ENCODE data around the gene BLOC1S5. TPM values are rescaled to one million over a fixed set of nuclear protein-coding genes. Genes with fewer than 3 reads are reported as not detected.

BLOC1S5 gene
- total RNA-seq, 1 experiment from 2014 or later: 9.1 TPM

DNA sequence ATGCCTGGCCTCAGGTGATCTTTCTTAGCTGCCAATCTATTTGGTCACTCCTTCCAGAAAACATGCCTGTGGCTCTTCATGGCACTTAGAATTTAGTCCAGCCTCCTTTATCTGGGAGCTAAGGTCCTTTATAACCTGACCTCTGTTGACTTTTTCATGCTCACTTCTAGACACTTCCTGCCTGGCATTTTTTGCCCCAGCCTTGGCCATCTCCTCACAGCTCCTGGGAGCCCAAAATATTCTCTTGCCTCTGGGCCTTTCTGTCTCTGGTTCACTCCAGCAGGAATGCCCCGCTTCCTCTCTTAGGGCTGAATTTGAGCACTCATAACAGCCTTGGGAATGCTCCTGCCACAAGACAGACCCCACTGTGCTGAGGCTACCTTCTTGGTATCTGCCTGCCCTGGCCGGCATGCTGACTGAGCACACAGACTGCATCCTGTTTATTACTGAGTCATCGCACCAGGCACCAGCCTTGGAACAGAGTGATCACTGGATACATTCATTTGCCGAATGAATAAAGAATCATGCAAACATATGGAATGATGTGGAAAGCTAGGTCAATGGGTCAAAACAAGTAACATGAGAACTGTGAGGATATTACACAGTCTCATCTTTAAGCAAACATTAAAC is 44.0 kb upstream of the BLOC1S5 start:
- Histone ChIP-seq H2AFZ (ENCODE audit: low read length) (peak overlapping the region; percentile 24; the same call in 1 of the 2 replicates), H3K9me3 (ENCODE audit: low read length) (no peaks in the 10 kb centered on the region), H3K4me2 (ENCODE audit: low read length) (peak overlapping the region; percentile 70), H3F3A (ENCODE audit: low read length, unreplicated experiment) (no peaks in the 10 kb centered on the region), H3K9me2 (replicated peaks; ENCODE audit: low read length) (no peaks in the 10 kb centered on the region), H4K20me1 (ENCODE audit: low read length) (no peaks in the 10 kb centered on the region), H3K4me3 (ENCODE audit: low read length) (no peak overlapping the region), H3K79me2 (ENCODE audit: low read length) (no peaks in the 10 kb centered on the region), H3K9ac (ENCODE audit: low read length) (peak overlapping the region; percentile 50), H3K27me3 (ENCODE audit: low read length) (no peaks in the 10 kb centered on the region), H3K4me1 (ENCODE audit: insufficient read depth, low read length) (peaks cover 20% of the 10 kb centered on the region), H3K36me3 (ENCODE audit: low read depth, low read length) (no peaks in the 10 kb centered on the region), H3K27ac (ENCODE audit: low read length) (peak overlapping the region; percentile 94)
- ATAC-seq: peak; percentile 99
- CTCF ChIA-PET: no interaction called here
- BruUV-seq (replicated peaks): no TSS peak
- peak; percentile 94 for DNase-seq
- POLR2A ChIA-PET (ENCODE audit: unreplicated experiment): no interaction called here
- TF ChIP-seq, protein P1, sequence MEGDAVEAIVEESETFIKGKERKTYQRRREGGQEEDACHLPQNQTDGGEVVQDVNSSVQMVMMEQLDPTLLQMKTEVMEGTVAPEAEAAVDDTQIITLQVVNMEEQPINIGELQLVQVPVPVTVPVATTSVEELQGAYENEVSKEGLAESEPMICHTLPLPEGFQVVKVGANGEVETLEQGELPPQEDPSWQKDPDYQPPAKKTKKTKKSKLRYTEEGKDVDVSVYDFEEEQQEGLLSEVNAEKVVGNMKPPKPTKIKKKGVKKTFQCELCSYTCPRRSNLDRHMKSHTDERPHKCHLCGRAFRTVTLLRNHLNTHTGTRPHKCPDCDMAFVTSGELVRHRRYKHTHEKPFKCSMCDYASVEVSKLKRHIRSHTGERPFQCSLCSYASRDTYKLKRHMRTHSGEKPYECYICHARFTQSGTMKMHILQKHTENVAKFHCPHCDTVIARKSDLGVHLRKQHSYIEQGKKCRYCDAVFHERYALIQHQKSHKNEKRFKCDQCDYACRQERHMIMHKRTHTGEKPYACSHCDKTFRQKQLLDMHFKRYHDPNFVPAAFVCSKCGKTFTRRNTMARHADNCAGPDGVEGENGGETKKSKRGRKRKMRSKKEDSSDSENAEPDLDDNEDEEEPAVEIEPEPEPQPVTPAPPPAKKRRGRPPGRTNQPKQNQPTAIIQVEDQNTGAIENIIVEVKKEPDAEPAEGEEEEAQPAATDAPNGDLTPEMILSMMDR (conservative IDR thresholded peaks at IDR 0.05; ENCODE audit: low read depth, low read length): no peak
- TF ChIP-seq EZH2phosphoT487 (IDR thresholded peaks at IDR 0.05; ENCODE audit: borderline replicate concordance, low read length) (no peak), EZH2 (IDR thresholded peaks at IDR 0.05; ENCODE audit: low read length, unreplicated experiment) (no peak)
- intact Hi-C loops (cut with micrococcal nuclease): loop anchor here (2.0 kb wide), 1 partner anchor 25 kb away; no protein-coding TSS in a partner anchor

DNA sequence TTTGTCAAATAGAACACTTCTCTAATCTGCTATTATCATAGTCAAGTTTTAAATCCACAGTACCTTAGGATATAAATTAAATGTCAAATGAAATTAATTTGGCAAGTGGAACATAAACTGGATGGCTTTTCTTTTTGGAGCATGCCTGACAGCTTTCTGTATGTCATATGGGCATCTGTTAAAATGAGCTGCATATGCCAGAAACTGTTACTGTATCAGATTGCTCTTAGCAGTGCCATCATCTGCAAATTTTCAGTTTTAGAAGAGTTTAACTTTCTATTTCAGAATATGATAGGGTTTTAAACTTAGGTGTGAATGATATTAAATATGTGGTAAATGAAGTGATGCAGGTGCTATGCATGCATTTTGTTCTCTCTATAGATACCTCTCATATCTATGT is 41.6 kb upstream of the BLOC1S5 start:
- no peak overlapping the region for H3K9ac ChIP-seq (ENCODE audit: low read length)
- H2AFZ ChIP-seq (ENCODE audit: low read length): no peak overlapping the region
- no peaks in the 10 kb centered on the region for H4K20me1 ChIP-seq (ENCODE audit: low read length)
- intact Hi-C loops (cut with micrococcal nuclease): no loop called here
- H3K27ac ChIP-seq (ENCODE audit: low read length): no peak overlapping the region
- no peaks in the 10 kb centered on the region for H3K27me3 ChIP-seq (ENCODE audit: low read length)
- ATAC-seq: no peak
- H3F3A ChIP-seq (ENCODE audit: low read length, unreplicated experiment): no peaks in the 10 kb centered on the region
- no peak overlapping the region for H3K4me3 ChIP-seq (ENCODE audit: low read length)
- no peak for TF ChIP-seq EZH2 (IDR thresholded peaks at IDR 0.05; ENCODE audit: low read length, unreplicated experiment)
- TF ChIP-seq, protein P1 (conservative IDR thresholded peaks at IDR 0.05; ENCODE audit: low read depth, low read length): no peak
- ChIA-PET CTCF (no interaction called here), POLR2A (ENCODE audit: unreplicated experiment) (no interaction called here)
- no peaks in the 10 kb centered on the region for H3K9me2 ChIP-seq (replicated peaks; ENCODE audit: low read length)
- BruUV-seq (replicated peaks): no TSS peak
- H3K79me2 ChIP-seq (ENCODE audit: low read length): peaks cover 15% of the 10 kb centered on the region
- H3K9me3 ChIP-seq (ENCODE audit: low read length): no peaks in the 10 kb centered on the region
- no peaks in the 10 kb centered on the region for H3K36me3 ChIP-seq (ENCODE audit: low read depth, low read length)
- H3K4me2 ChIP-seq (ENCODE audit: low read length): no peak overlapping the region
- peaks cover 25% of the 10 kb centered on the region for H3K4me1 ChIP-seq (ENCODE audit: insufficient read depth, low read length)
- no peak for DNase-seq

DNA sequence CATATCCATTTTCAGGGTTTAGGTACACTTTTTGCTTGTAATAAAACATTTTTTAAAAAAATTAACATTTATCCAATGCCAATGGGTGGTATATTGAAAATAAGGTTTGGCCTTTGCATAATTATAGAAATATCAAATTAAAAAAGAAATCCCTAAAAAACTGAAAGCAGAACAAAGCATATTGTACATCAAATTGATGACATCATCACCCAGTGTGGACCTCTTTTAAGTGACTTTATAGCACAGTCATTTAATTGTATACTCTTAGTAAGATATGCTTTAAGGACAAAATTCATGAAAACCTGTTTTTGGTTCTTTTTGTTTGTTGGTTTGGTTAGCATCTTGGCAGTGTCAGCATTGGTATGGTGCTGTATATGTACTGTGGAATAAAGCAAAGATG is 39.5 kb upstream of the BLOC1S5 start:
- H3K36me3 ChIP-seq (ENCODE audit: low read depth, low read length): peaks cover 3% of the 10 kb centered on the region; the same call in 1 of the 2 replicates
- H3K27ac ChIP-seq (ENCODE audit: low read length): no peak overlapping the region
- ChIA-PET CTCF (no interaction called here), POLR2A (ENCODE audit: unreplicated experiment) (no interaction called here)
- no peak overlapping the region for H3K9ac ChIP-seq (ENCODE audit: low read length)
- H3F3A ChIP-seq (ENCODE audit: low read length, unreplicated experiment): no peaks in the 10 kb centered on the region
- H3K9me3 ChIP-seq (ENCODE audit: low read length): no peaks in the 10 kb centered on the region
- H2AFZ ChIP-seq (ENCODE audit: low read length): no peak overlapping the region
- no peak for ATAC-seq
- no peak overlapping the region for H3K4me2 ChIP-seq (ENCODE audit: low read length)
- no peaks in the 10 kb centered on the region for H3K27me3 ChIP-seq (ENCODE audit: low read length)
- no peak for DNase-seq
- peaks cover 35% of the 10 kb centered on the region for H3K79me2 ChIP-seq (ENCODE audit: low read length)
- H3K9me2 ChIP-seq (replicated peaks; ENCODE audit: low read length): no peaks in the 10 kb centered on the region
- TF ChIP-seq, protein P1 (conservative IDR thresholded peaks at IDR 0.05; ENCODE audit: low read depth, low read length): no peak
- TF ChIP-seq EZH2 (IDR thresholded peaks at IDR 0.05; ENCODE audit: low read length, unreplicated experiment): no peak
- 0 out of 2 replicates have a peak, but pooled peaks cover 5% of the 10 kb centered on the region for H4K20me1 ChIP-seq (ENCODE audit: low read length)
- intact Hi-C loops (cut with micrococcal nuclease): loop anchor here (2.0 kb wide), 1 partner anchor 19 kb away; no protein-coding TSS in a partner anchor
- peaks cover 21% of the 10 kb centered on the region for H3K4me1 ChIP-seq (ENCODE audit: insufficient read depth, low read length)
- no peak overlapping the region for H3K4me3 ChIP-seq (ENCODE audit: low read length)
- no TSS peak for BruUV-seq (replicated peaks)
